ENCODE results near the gene SPON1.
"Not testable (repeated sequence)": the region's sequence is repeated elsewhere in the genome, so short reads cannot be mapped to it uniquely, and the experiment has no call there.

Gene SPON1

DNA sequence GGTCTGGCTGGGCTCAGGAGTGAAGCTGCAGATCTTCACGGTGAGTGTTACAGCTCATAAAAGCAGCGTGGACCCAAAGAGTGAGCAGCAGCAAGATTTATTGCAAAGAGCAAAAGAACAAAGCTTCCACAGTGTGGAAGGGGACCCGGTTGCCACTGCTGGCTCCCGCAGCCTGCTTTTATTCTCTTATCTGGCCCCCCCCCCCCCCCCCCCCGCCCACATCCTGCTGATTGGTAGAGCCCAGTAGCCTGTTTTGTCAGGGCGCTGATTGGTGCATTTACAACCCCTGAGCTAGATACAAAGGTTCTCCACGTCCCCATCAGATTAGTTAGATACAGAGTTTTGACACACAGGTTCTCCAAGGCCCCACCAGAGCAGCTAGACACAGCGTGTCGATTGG lies 128.1 kb downstream of the SPON1 start:
- not testable (repeated sequence) for DNase-seq

GRCh38 chr11:14093065-14093464 lies 130.5 kb downstream of the SPON1 start:
- DNase-seq: no peak

DNA sequence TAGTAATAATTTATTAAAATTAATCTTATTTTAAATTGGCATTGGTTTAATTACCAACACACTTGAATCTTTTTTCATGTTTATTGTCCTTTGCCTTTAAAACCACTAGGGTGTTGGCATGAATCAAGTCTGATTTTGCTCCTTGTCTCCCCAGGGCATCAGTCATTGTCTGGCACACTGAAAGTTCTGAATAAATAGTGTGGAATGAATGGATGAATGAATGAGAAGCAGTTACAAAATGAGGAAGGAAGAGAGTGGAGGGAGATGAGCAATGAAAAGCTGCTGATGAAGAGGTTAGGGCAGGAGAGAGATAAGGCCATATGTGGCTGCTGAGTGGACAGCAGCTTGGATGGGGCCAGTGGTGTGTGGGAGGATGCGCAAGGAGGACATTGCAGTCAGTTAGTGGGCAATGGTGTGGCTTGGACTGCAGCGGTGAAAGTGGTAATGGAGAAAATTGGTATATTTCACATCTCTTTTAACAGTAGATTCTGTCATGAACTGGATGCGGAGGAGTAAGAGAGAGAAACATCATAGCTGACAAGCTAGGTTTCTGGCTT lies 132.0 kb downstream of the SPON1 start:
- DNase-seq: no peak

DNA sequence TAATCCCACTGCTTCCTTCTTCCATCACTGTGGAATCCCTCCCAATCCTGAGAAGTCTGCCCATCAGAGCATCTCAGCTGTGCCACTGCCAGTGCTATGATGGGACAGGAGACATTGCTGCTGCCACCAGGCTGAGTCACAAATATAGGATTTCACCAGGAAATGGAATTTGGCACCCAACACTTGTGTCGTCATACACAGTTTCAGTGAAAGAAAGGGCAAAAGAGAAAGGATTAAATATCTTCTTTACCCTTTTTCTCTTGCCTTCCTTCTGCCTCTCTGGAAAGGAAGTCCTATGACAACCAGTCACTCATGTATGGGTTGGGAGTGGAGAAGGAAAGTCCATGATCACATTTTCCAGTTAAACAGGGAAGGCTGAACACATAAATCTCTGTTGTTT lies 133.4 kb downstream of the SPON1 start:
- DNase-seq: no peak

DNA sequence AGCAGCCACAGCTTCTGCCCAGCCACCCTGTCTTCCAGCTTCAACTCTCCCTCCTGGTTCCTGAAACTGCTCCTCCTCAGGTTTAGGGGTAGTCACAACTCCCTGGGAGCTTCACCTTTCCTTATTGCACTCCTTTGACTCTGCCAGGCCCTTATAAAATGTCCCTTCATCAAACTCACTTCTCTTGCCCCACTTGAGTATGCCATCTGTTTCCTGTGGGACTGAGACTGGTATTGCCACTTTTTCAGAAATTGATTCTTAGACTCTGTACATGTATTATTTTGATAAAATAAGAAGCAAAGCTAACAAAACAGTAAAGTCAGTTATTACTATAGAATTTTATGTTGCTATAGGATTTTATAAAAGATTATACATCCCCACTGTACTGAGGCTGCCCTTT lies 134.1 kb downstream of the SPON1 start:
- DNase-seq: no peak

- DNase-seq: no peak
Observed at GRCh38 chr11:14101388-14101787, 138.9 kb downstream of the SPON1 start.

- DNase-seq: no peak
Observed at GRCh38 chr11:14102766-14103165, 140.2 kb downstream of the SPON1 start.

- no peak for DNase-seq
Observed at GRCh38 chr11:14105446-14105845, 142.9 kb downstream of the SPON1 start.

- DNase-seq: no peak
Observed at GRCh38 chr11:14106303-14107049, 144.0 kb downstream of the SPON1 start.

GRCh38 chr11:14107050-14107430 lies 144.5 kb downstream of the SPON1 start:
- DNase-seq: no peak

GRCh38 chr11:14109742-14110141 lies 147.2 kb downstream of the SPON1 start:
- no peak for DNase-seq

DNA sequence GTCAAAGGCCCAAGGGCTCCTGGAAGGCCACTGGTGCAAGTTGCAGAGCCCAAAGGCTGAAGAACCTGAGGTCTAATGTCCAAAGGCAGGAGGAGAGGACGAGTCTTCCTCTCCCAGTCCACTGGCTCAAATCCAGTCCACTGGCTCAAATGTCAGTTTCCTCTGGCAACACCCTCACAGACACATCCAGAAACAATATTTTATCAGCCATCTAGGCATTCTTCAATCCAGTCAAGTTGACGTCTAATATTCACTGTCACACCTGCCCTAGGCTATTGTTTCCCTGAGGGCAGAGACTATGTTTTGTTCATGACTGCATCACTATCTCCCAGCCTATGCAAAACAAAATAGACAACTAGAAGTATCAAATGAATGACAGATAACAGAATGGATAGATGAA lies 148.1 kb downstream of the SPON1 start:
- no peak for DNase-seq

- DNase-seq: no peak
Observed at GRCh38 chr11:14111496-14111895, 149.0 kb downstream of the SPON1 start.

DNA sequence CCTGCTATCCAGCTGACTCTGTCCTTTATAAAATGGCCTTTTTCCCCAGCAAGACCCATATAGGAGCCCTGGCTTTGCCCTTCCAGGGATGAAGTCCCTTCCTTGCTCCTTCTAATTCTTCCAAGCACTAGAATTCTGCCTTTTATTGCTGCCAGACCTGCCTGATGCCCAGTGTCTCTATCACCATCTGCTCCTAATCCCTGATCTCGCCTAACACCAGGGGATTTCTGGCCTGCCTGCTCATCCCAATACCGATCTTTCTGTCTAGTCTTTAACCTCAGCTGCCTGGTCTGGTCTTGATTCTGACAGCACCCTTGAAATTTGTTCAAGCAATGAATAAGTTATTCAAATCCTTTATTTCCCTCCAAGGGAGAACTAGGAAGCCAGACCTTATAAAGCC lies 150.2 kb downstream of the SPON1 start:
- no peak for DNase-seq

- no peak for DNase-seq
Observed at GRCh38 chr11:14114269-14114668, 151.7 kb downstream of the SPON1 start.

DNA sequence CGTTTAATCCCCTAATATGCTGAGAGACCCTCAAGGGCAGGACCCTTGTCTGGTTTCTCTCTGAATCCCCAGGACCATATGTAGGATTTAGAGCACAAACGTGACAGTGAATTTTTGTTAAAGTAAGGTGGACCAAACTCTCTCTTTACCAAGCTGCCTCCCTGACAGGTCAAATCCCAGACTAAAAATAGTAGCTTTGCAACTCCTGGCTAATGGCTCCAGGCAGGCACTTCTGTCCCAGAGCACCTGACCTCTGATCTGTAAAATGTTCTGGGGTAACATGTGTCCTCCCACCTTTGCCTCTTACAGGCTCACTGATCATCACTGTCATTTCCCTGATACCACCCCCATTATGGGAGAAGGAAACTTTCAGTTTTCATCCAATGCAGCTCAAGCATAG lies 152.3 kb downstream of the SPON1 start:
- DNase-seq: no peak

DNA sequence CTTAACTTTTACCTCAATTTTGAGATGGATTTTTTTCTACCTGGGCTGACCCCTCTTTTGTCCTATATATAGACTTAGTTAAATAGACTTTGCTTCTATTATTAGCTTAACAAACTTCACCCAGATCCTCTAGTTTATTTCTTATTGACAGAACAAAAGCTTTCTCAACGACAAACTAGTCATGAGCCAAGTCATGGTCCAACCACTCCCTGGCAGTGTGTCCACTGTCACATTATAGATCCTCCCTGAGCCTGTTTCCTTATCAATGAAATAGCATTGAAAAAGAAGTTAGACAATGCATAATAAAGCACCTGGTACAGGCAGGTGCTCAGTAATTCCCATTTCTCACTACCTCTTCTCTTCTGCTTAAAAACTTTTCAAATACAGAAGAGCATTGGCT lies 155.1 kb downstream of the SPON1 start:
- no peak for DNase-seq

DNA sequence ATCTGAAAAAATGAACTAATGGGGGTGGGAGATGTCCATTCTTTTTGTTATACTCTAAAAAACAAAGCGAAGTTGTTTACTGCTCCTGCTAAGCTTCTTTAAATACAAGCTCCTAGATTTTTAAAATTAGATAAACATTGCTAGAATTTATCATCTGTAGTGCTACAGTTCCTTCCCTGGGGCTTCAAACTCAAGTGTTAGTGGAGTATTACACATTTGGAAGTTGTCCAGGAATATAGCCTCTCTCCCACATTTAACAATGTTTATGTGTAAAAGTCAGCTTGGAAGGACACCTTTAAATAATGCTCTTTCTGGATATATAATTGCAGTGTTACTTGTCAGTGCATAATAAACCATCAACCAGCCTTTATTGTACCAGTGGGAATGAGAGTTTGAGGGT lies 155.5 kb downstream of the SPON1 start:
- peak; percentile 30 for DNase-seq

GRCh38 chr11:14119357-14119756 lies 156.8 kb downstream of the SPON1 start:
- DNase-seq: no peak

- no peak for DNase-seq
Observed at GRCh38 chr11:14124350-14124749, 161.8 kb downstream of the SPON1 start.

GRCh38 chr11:14124886-14125285 lies 162.4 kb downstream of the SPON1 start:
- DNase-seq: no peak

DNA sequence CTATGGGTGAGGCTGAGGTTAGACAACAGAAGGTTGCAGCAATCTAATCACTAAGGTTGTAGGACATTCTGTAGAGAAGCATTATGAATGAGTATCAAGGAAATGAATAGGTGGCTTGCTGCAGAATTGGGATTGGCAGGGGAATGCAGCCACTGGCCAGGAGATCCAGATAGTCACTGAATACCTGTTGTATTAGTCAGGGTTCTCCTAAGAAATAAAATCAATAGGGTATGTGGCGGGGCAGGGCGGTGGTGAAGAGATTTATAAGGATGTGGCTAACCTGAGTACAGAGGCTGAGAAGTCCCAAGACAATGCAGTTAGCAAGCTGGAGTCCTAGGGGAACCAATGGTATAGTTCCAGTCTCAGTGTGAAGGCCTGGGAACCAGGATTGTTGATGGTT lies 163.0 kb downstream of the SPON1 start:
- no peak for DNase-seq

DNA sequence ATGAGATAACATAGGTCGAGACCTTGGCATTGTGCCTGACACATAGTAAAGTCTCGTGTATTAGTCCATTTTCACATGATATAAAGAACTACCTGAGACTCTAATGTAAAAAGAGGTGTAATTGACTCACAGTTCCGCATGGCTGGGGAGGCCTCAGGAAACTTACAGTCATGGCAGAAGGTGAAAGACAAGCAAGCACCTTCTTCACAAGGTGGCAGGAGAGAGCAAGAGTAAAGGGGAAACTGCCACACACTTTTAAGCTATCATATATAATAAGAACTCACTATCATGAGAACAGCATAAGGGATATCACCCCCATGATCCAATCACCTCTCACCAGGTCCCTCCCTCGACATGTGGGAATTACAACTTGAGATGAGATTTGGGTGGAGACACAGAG lies 165.2 kb downstream of the SPON1 start:
- DNase-seq: no peak

GRCh38 chr11:14132312-14132711 lies 169.8 kb downstream of the SPON1 start:
- DNase-seq: no peak

DNA sequence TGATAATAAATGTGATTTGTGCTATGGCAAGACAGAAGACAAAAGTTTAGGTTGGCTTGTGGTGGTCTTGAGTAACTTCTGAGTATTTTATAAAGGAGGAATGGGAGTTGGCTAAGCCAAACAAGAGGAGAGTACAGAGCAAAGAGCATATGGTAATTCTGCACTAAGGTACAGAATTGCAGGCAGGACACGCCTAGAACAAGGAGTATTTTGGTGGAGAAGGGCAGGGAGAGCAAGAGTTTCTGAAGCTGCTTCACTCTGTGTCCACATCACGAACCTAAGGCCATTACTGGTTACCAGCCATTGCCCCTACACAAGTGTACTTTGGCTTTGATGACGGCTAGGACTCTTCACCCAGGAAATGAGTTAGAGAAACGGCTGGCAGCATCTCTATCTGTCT lies 170.9 kb downstream of the SPON1 start:
- no peak for DNase-seq
